ENCODE measurements around the gene ADAMTS12. TPM values are rescaled to one million over a fixed set of nuclear protein-coding genes. Genes with fewer than 3 reads are reported as not detected.
"Not testable (repeated sequence)": the region's sequence is repeated elsewhere in the genome, so short reads cannot be mapped to it uniquely, and the experiment has no call there.

Gene ADAMTS12
- polyA plus RNA-seq, 3 donors, result 0.74 to 17.6 (median 2.4) TPM

DNA sequence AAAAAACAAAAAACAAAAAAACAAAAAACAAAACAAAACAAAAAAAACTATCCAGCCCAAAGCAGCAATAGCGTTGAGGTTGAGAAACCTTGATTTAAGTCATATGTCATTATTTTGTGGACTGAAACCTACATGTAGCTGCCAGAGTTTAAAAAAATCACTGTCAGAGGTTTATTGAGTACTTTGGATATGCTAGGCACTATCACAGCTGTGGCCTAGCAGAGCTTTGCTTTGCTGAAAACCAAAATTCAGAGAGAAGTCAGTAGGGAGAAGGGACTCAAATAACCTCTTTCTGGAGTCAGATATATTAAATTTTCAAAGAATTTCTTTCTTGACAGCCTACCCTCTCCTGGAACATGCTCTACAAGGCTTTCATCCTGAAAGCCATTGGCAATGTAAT lies 299.5 kb downstream of the ADAMTS12 start:
- WGBS, 3 donors, result 68 to 92% (median 88%) methylated on average over 1 of the region's 1 CpG
- no peak overlapping the region for H3K27ac ChIP-seq (ENCODE audit: low read depth, low read length)

GRCh38 chr5:33588654-33589372 lies 303.0 kb downstream of the ADAMTS12 start:
- 69 to 78% (median 74%) methylated on average over 16 of the region's 16 CpGs for WGBS, 3 donors
- no peak overlapping the region for H3K27ac ChIP-seq (ENCODE audit: low read depth, low read length)

- no peak overlapping the region for H3K27ac ChIP-seq (ENCODE audit: low read depth, low read length)
Observed at GRCh38 chr5:33583332-33583731, 308.5 kb downstream of the ADAMTS12 start.

DNA sequence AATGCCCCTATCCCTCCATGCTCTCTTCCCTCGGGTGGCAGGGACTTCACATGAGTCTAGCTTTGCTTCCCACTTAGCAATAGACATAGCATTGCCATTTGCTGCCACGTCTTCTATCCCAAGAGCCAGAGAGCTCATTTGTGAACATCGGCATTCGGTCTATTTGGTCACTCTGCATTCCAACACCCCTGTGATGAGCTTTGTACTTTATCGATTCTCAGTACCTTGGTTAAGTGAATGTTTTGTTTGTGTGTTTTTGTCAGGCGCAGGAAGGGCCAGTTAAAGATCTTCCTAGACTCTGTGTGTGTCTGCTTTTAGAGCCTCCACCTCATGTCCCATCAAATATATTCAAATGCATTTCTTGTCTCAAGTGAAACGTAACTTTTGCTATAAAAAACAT lies 309.4 kb downstream of the ADAMTS12 start:
- WGBS, 3 donors, result 67 to 90% (median 85%) methylated on average over 7 of the region's 7 CpGs

More at GRCh38 chr5:33583332-33583731, 308.5 kb downstream of the ADAMTS12 start:
- 53 to 70% (median 69%) methylated on average over 6 of the region's 6 CpGs for WGBS, 3 donors

GRCh38 chr5:33579789-33580188 lies 312.0 kb downstream of the ADAMTS12 start:
- H3K27ac ChIP-seq (ENCODE audit: low read depth, low read length), result no peak overlapping the region
- 85 to 95% (median 88%) methylated on average over 2 of the region's 2 CpGs for WGBS, 3 donors

More for the DNA sequence above, 309.4 kb downstream of the ADAMTS12 start:
- H3K27ac ChIP-seq (ENCODE audit: low read depth, low read length), result no peak overlapping the region

GRCh38 chr5:33579152-33579551 lies 312.6 kb downstream of the ADAMTS12 start:
- 61 to 67% (median 64%) methylated on average over 3 of the region's 3 CpGs for WGBS, 3 donors
- no peak overlapping the region for H3K27ac ChIP-seq (ENCODE audit: low read depth, low read length)

DNA sequence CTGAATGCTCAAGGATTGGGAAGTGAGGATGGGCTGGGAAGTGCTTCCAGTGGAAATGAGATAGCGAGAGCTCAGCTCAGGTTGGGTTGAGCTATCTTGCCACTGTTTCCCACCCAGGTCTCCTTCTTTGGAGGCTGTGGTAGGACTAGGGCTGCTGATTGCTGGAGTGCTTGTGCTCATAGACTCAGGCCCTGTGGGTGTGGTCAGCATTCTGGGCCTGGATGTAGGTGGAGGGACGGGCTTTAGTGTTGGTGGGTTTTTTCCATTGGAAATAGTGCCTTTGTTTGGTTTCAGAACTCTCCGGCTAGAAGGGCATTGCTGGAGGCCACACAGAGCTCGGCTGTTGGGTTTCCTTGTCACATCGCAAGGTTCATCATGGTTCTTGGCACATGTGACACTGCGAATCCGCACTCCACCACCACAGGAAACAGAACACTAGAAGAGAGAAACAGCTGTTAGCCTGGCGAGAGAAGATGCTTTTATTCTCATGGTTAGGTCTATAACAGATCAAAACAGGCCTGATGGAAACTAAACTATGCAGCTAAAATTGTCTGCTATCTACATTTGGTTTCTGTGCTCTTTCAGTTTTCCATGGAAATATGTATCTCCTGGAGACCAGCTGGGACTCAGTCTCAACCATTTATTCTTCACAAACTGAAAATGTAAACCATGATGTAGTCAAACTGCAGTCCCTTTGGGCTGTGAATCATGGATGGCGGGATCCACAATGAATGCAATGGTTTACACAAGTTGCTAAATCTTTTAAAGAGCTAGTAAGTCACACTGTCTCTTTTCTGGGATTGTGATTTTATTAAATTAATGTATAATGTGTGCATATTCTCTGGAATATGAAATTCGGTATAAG lies 314.8 kb downstream of the ADAMTS12 start:
- WGBS, 3 donors, result 82 to 94% (median 85%) methylated on average over 10 of the region's 10 CpGs
- no peak overlapping the region for H3K27ac ChIP-seq (ENCODE audit: low read depth, low read length)

- WGBS, 3 donors, result 19 to 57% (median 45%) methylated on average over 2 of the region's 2 CpGs
- no peak overlapping the region for H3K27ac ChIP-seq (ENCODE audit: low read depth, low read length)
Observed at GRCh38 chr5:33565324-33565723, 326.5 kb downstream of the ADAMTS12 start.

DNA sequence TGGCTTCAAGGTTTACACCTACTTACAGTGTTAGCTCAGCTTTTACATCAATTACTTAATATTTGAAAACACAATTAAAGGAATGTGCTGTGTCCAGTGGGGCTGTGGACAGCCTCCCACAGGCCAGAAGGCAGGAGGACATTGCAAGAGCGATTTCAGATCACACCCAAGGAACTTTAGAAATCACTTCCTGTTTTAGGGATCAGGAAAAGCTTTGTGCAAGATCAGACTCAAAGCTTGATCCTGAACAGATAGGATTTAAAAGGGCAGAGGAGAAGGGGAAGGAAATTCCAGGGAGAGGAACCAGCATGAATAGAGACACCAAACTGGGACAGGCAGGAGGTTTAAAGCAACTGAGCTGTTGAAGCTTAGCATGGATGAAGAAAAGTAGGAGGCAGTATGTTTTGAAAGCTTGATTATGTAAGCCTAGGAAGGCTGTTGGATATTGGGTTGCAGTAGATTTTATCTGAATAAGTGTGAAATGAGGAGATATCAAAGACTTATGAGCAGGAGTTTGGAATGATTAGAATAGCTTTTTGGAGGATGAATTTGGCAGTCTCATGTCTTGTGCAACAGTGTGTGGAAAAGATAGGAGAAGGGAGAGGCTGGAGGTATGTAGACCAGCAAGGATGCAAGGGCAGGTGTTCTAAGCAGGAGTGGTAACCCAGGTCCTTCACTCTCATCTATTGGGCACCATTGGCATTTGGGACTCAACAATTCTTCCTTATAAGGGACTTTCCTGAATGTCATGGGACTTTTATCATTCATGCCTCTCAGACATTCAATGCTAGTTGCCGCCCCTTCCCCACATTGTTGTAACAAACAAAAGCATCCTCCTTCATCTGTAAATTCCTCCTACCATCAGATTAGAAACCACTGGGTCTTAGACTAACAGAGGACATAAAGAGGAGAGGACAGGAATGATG lies 327.5 kb downstream of the ADAMTS12 start:
- no peak overlapping the region for H3K27ac ChIP-seq (ENCODE audit: low read depth, low read length)
- 59 to 87% (median 60%) methylated on average over 2 of the region's 2 CpGs for WGBS, 3 donors

DNA sequence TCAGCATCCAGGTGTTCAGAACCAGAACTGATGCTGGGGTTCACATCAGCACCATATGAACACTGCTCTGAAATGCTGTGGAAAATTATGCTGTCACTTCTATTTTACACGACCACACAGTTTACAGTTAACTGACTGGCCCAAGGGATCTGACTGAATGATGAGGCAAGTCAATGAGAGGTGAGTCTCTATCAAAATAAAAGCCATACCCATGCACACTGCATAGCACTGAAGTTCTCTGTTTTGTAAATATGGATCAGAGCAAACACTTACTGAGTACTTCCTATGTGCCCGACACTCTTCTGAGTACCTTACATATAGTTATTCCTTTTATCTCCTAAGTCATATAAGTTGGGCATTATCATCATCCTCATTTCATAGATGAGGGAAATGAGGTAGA lies 328.3 kb downstream of the ADAMTS12 start:
- 42 to 49% (median 48%) methylated on average over 2 of the region's 2 CpGs for WGBS, 3 donors
- no peak overlapping the region for H3K27ac ChIP-seq (ENCODE audit: low read depth, low read length)

GRCh38 chr5:33558489-33558888 lies 333.3 kb downstream of the ADAMTS12 start:
- WGBS, 3 donors, result 55 to 82% (median 68%) methylated on average over 1 of the region's 1 CpG
- H3K27ac ChIP-seq (ENCODE audit: low read depth, low read length), result no peak overlapping the region

DNA sequence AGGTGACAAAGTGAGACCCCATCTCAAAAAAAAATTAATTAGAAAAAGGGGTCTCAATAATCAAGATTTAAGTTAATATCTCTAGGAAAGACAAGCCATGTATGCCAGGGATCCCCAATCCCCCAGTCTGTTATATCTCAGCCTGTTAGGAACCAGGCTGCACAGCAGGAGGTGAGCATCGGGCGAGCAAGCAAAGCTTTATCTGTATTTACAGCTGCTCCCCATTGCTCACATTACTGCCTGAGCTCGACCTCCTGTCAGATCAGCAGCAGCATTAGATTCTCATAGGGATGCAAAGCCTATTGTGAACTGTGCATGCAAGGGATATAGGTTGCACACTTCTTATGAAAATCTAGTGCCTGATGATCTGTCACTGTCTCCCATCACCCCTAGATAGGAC lies 334.2 kb downstream of the ADAMTS12 start:
- 36 to 78% (median 72%) methylated on average over 3 of the region's 3 CpGs for WGBS, 3 donors
- no peak overlapping the region for H3K27ac ChIP-seq (ENCODE audit: low read depth, low read length)

- 30 to 61% (median 56%) methylated on average over 8 of the region's 8 CpGs for WGBS, 3 donors
- no peak overlapping the region for H3K27ac ChIP-seq (ENCODE audit: low read depth, low read length)
Observed at GRCh38 chr5:33556330-33557328, 335.2 kb downstream of the ADAMTS12 start.

GRCh38 chr5:33549982-33550567 lies 341.7 kb downstream of the ADAMTS12 start:
- no peak overlapping the region for H3K27ac ChIP-seq (ENCODE audit: low read depth, low read length)
- WGBS, 3 donors, result 54 to 89% (median 88%) methylated on average over 6 of the region's 6 CpGs

GRCh38 chr5:33539790-33540189 lies 352.0 kb downstream of the ADAMTS12 start:
- WGBS, 3 donors, result 81 to 98% (median 93%) methylated on average over 10 of the region's 10 CpGs
- not testable (repeated sequence) for H3K27ac ChIP-seq (ENCODE audit: low read depth, low read length)

DNA sequence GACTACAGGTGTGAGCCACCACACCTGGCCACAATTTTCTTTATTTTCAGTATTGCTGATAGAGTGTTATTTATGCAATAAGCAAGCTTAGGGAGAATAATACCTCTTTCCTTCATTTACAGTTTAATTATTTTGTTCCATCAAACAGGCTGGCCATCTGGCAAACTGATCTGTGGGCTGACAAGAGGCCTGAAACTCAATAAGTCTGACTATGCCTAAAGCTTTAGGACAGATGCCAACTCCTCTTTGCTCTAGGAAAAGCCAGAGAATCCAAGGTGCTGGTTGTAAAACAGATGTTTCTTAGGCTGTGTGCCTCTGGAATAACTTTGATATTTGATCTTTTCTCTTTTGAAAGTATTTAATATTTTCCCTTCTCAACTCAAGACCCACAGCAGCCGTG lies 352.6 kb downstream of the ADAMTS12 start:
- WGBS, 3 donors, result 80 to 91% (median 90%) methylated on average over 1 of the region's 1 CpG
- H3K27ac ChIP-seq (ENCODE audit: low read depth, low read length), result no peak overlapping the region

- WGBS, 3 donors, result 73 to 93% (median 90%) methylated on average over 2 of the region's 2 CpGs
- H3K27ac ChIP-seq (ENCODE audit: low read depth, low read length), result no peak overlapping the region
Observed at GRCh38 chr5:33538201-33538600, 353.6 kb downstream of the ADAMTS12 start.

Measured in adipose tissue (tissue), 3 donors.